ENCODE measurements around the gene ASH1L.
"Not testable (repeated sequence)": the region's sequence is repeated elsewhere in the genome, so short reads cannot be mapped to it uniquely, and the experiment has no call there.

DNA sequence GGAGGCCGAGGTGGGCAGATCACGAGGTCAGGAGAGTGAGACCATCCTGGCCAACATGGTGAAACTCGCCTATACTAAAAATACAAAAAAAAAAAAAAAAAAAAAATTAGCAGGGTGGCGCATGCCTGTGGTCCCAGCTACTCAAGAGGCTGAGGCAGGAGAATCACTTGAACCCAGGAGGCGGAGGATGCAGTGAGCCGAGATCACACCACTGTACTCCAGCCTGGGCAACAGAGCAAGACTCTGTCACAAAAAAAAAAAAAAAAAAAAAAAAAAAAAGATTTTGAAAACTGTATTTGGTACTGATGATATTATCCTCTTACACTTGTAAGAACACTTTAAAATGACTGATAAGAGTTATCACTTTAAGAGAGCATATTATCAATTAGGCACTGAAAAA is 74.2 kb downstream of the ASH1L start:
- not testable (repeated sequence) for TF ChIP-seq POLR2AphosphoS5, POLR2A (IDR thresholded peaks at IDR 0.05)
- TF ChIP-seq, protein P1, sequence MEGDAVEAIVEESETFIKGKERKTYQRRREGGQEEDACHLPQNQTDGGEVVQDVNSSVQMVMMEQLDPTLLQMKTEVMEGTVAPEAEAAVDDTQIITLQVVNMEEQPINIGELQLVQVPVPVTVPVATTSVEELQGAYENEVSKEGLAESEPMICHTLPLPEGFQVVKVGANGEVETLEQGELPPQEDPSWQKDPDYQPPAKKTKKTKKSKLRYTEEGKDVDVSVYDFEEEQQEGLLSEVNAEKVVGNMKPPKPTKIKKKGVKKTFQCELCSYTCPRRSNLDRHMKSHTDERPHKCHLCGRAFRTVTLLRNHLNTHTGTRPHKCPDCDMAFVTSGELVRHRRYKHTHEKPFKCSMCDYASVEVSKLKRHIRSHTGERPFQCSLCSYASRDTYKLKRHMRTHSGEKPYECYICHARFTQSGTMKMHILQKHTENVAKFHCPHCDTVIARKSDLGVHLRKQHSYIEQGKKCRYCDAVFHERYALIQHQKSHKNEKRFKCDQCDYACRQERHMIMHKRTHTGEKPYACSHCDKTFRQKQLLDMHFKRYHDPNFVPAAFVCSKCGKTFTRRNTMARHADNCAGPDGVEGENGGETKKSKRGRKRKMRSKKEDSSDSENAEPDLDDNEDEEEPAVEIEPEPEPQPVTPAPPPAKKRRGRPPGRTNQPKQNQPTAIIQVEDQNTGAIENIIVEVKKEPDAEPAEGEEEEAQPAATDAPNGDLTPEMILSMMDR (IDR thresholded peaks at IDR 0.05): not testable (repeated sequence)

Measured in breast epithelium (tissue), 3 donors.